Astrocyte of the cerebellum (primary cell): Measurements from ENCODE around the gene HMGXB4.

Source experiments
- DNase-seq: peaks from one replicate; pipeline ENCODE4 v3.0.0-alpha.2; 2011; ENCODE audit warnings: low read depth
- H3K4me3 ChIP-seq: 2 replicates; pipeline ENCODE4 v1.5.1; 2011; ENCODE audit warnings: mild to moderate bottlenecking, low read depth, low read length, moderate library complexity
- in situ Hi-C: cut with HindIII; loops from 2 replicates; pipeline ENCODE4 v1.10.0; 2017; ENCODE audit warnings: low sequenced_read_pairs
- TF ChIP-seq, protein P1 (sequence below): IDR thresholded peaks from 2 replicates; pipeline ENCODE4 v1.5.1; 2012; ENCODE audit warnings: low read length, low read depth, moderate library complexity, mild to moderate bottlenecking; ENCODE audit errors: missing control alignments

Gene HMGXB4

DNA sequence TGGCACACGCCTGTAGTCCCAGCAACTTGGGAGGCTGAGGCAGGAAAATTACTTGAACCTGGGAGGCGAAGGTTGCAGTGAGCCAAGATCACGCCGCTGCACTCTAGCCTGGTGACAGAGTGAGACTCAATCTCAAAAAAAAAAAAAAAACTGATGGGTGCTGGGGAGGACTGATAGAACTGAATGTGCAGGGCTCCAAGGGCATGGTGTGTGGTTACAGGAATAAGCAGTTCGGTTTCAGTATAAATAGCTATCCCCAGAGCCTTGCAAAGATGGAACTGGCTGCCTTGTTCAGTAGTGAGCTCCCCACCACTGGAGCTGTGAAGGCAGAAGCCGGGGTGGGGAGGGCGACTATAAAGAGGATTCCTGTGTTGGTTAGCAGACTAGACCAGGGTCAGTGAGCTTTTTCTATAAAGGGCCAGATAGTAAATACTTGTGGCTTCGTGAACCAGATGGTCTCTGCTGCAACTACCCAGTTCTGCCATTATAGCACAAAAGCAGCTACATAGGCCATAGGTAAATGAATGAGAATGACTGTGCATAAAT, 48.3 kb downstream of the HMGXB4 start:
- in situ Hi-C loops = no loop called here
- no peak overlapping the region for H3K4me3 ChIP-seq
- TF ChIP-seq, protein P1, sequence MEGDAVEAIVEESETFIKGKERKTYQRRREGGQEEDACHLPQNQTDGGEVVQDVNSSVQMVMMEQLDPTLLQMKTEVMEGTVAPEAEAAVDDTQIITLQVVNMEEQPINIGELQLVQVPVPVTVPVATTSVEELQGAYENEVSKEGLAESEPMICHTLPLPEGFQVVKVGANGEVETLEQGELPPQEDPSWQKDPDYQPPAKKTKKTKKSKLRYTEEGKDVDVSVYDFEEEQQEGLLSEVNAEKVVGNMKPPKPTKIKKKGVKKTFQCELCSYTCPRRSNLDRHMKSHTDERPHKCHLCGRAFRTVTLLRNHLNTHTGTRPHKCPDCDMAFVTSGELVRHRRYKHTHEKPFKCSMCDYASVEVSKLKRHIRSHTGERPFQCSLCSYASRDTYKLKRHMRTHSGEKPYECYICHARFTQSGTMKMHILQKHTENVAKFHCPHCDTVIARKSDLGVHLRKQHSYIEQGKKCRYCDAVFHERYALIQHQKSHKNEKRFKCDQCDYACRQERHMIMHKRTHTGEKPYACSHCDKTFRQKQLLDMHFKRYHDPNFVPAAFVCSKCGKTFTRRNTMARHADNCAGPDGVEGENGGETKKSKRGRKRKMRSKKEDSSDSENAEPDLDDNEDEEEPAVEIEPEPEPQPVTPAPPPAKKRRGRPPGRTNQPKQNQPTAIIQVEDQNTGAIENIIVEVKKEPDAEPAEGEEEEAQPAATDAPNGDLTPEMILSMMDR = no peak
- DNase-seq = no peak

DNA sequence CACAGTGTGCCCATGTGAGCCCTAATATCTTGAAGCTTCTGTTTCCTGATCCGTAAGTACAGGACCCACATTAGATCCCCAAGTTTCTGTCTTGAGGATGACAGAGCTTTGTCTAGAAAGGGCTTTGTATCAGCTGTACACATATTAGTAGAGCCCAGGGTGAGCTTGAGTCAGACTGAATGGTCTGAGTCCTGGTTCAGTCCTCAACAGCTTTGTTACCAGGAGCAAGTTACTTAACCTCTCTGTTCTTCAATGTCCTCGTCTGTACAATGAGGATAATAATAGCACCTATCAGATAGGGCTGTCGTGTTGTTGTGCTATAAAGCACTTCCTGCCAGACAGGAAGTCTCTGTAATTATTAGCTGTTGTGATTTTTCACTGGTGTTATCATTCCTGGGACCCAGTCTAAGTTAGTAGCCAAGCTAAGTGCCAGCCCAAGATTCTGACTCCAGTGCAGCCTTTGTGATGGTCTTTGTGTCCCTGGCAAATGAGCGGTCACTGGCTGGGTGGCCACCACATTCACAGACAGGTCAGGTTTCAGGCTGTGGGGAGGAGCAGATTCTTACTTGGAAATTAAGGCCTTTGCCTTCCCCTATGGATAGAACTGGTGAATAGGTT, 49.2 kb downstream of the HMGXB4 start:
- TF ChIP-seq, protein P1 = no peak
- H3K4me3 ChIP-seq = no peak overlapping the region
- in situ Hi-C loops = no loop called here
- no peak for DNase-seq

DNA sequence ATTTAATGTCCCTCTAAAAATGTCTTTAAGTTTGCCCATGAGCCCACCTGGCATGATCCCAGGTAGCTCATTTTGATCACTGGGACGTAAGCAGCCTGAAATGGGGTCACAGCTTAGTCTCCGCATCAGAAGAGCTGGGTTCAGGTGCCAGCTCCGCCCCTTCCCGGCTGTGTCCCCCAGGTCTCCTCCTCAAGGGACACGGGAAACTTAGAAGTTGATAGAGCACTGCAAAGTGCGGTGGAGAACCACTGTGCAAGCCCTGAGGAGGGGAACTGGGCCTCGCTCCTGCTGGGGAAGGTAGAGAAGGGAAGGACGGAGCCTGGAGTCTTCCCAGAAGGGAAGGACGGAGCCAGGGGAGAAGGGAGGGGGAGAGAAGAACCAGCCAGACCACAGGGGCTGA, 50.1 kb downstream of the HMGXB4 start:
- TF ChIP-seq, protein P1 = no peak
- H3K4me3 ChIP-seq = no peak overlapping the region
- DNase-seq = no peak
- in situ Hi-C loops = no loop called here

GRCh38 chr22:35307892-35308291, 50.6 kb downstream of the HMGXB4 start:
- in situ Hi-C loops = no loop called here
- H3K4me3 ChIP-seq = no peak overlapping the region
- TF ChIP-seq, protein P1 = no peak
- no peak for DNase-seq

- TF ChIP-seq, protein P1 = no peak
- no peak overlapping the region for H3K4me3 ChIP-seq
- in situ Hi-C loops = no loop called here
- DNase-seq = no peak
Observed at GRCh38 chr22:35308480-35309021, 51.3 kb downstream of the HMGXB4 start.

GRCh38 chr22:35310556-35311550, 53.6 kb downstream of the HMGXB4 start:
- no peak for DNase-seq
- in situ Hi-C loops = no loop called here
- TF ChIP-seq, protein P1 = no peak
- no peak overlapping the region for H3K4me3 ChIP-seq
